ENCODE measurements around the gene PTK7.

- no peak for TF ChIP-seq CTCF (IDR thresholded peaks at IDR 0.05; ENCODE audit: extremely low read depth in 1 of 2, insufficient read depth in 1 of 2, low read depth in 1 of 2, low read length in 2 of 2)
- no peak for TF ChIP-seq MYC (IDR thresholded peaks at IDR 0.05; ENCODE audit: low read depth, low read length)
- no peak for TF ChIP-seq POLR2AphosphoS5 (IDR thresholded peaks at IDR 0.05; ENCODE audit: insufficient read depth, low read depth, low read length)
Observed at GRCh38 chr6:43088654-43089056, 12.5 kb downstream of the PTK7 start.
